OCI-LY1 (cell line): ENCODE measurements around the gene THAP8.
"Not testable (repeated sequence)": the region's sequence is repeated elsewhere in the genome, so short reads cannot be mapped to it uniquely, and the experiment has no call there.

ENCODE experiments used
- H2AFZ ChIP-seq: fragments of 200-600 bp; sonication (generic), shearing (Covaris generic); 2 replicates; pipeline ENCODE4 v1.6.0; 2014; ENCODE audit warnings: antibody characterized with exemption, mild to moderate bottlenecking, low read length
- H3F3A ChIP-seq: fragments of 200-600 bp; sonication (generic), shearing (Covaris generic); 2 replicates; pipeline ENCODE4 v1.6.0; 2014; ENCODE audit warnings: mild to moderate bottlenecking, antibody characterized with exemption, low read length, moderate library complexity; ENCODE audit not compliant: insufficient read depth
- H3K27ac ChIP-seq: fragments of 200-600 bp; sonication (generic); 2 replicates; pipeline ENCODE4 v1.5.1; 2014; ENCODE audit warnings: low read length, mixed run types, mild to moderate bottlenecking, low read depth; ENCODE audit not compliant: poor library complexity, severe bottlenecking
- H3K27me3 ChIP-seq: fragments of 200-600 bp; sonication (generic); 2 replicates; pipeline ENCODE4 v1.6.0; 2014; ENCODE audit warnings: antibody characterized with exemption, mild to moderate bottlenecking, low read length, moderate library complexity; ENCODE audit not compliant: insufficient read depth
- H3K36me3 ChIP-seq: fragments of 200-600 bp; sonication (generic); 2 replicates; pipeline ENCODE4 v1.6.1; 2014; ENCODE audit warnings: mild to moderate bottlenecking, antibody characterized with exemption, low read length, moderate library complexity, mixed read lengths; ENCODE audit not compliant: insufficient read depth
- H3K4me1 ChIP-seq: fragments of 200-600 bp; sonication (generic); 2 replicates; pipeline ENCODE4 v1.5.1; 2014; ENCODE audit warnings: mild to moderate bottlenecking, low read length, moderate library complexity; ENCODE audit not compliant: insufficient read depth, severe bottlenecking
- H3K4me2 ChIP-seq: fragments of 200-600 bp; sonication (generic), shearing (Covaris generic); 2 replicates; pipeline ENCODE4 v1.6.1; 2014; ENCODE audit warnings: low read length
- H3K4me3 ChIP-seq: fragments of 200-600 bp; sonication (generic); 2 replicates; pipeline ENCODE4 v1.5.1; 2014; ENCODE audit warnings: low read length, low read depth, mild to moderate bottlenecking, mixed read lengths; ENCODE audit not compliant: poor library complexity, severe bottlenecking
- H3K79me2 ChIP-seq: fragments of 200-600 bp; shearing (Covaris generic); 2 replicates; pipeline ENCODE4 v1.6.1; 2016; ENCODE audit warnings: mixed run types, low read length, mixed read lengths; ENCODE audit not compliant: insufficient read depth
- H3K9ac ChIP-seq: fragments of 200-600 bp; sonication (generic), shearing (Covaris generic); 2 replicates; pipeline ENCODE4 v1.6.1; 2014; ENCODE audit warnings: mild to moderate bottlenecking, low read length, mixed read lengths
- H3K9me2 ChIP-seq: fragments of 200-600 bp; sonication (generic), shearing (Covaris generic); 2 replicates; pipeline ENCODE4 v1.6.1; 2014; ENCODE audit warnings: low read depth, mild to moderate bottlenecking, low read length, mixed read lengths
- H3K9me3 ChIP-seq: fragments of 200-600 bp; shearing (Covaris generic); 2 replicates; pipeline ENCODE4 v1.6.1; 2014; ENCODE audit warnings: low read length, mixed read lengths
- H4K20me1 ChIP-seq: fragments of 200-600 bp; sonication (generic), shearing (Covaris generic); 2 replicates; pipeline ENCODE4 v1.6.0; 2016; ENCODE audit warnings: mild to moderate bottlenecking, low read length; ENCODE audit not compliant: insufficient read depth
- CTCF ChIP-seq: fragments of 200-600 bp; sonication (generic), shearing (Covaris generic); IDR thresholded peaks from 2 replicates; pipeline ENCODE4 v1.5.1; 2017; ENCODE audit warnings: mild to moderate bottlenecking, antibody characterized with exemption, low read length, moderate library complexity, mixed read lengths
- EZH2 ChIP-seq: fragments of 200-600 bp; sonication (generic), shearing (Covaris generic); IDR thresholded peaks from 2 replicates; pipeline ENCODE4 v1.8.0; 2017; ENCODE audit warnings: borderline replicate concordance, mixed run types, mild to moderate bottlenecking, antibody characterized with exemption, low read length, moderate library complexity, mixed read lengths

The THAP8 gene

GRCh38 chr19:36079389-36079945, 25.4 kb upstream of the THAP8 start:
- no peaks in the 10 kb centered on the region for H3K9me2 ChIP-seq
- H3F3A ChIP-seq = no peaks in the 10 kb centered on the region
- H3K36me3 ChIP-seq = peaks cover 83% of the 10 kb centered on the region
- TF ChIP-seq CTCF (no peak), EZH2 (no peak)
- H3K4me1 ChIP-seq = no peaks in the 10 kb centered on the region
- no peaks in the 10 kb centered on the region for H4K20me1 ChIP-seq
- H3K27ac ChIP-seq = no peak overlapping the region
- H3K79me2 ChIP-seq = no peaks in the 10 kb centered on the region
- H2AFZ ChIP-seq = no peak overlapping the region
- H3K9me3 ChIP-seq = no peaks in the 10 kb centered on the region
- no peak overlapping the region for H3K4me3 ChIP-seq
- H3K4me2 ChIP-seq = no peak overlapping the region
- no peaks in the 10 kb centered on the region for H3K27me3 ChIP-seq
- no peak overlapping the region for H3K9ac ChIP-seq

GRCh38 chr19:36073121-36073876, 19.2 kb upstream of the THAP8 start:
- Histone ChIP-seq H3K4me3 (no peak overlapping the region), H3K4me1 (no peaks in the 10 kb centered on the region), H3K36me3 (peaks cover 84% of the 10 kb centered on the region), H3K4me2 (no peak overlapping the region), H3K9me3 (no peaks in the 10 kb centered on the region), H3K27ac (no peak overlapping the region), H3K9ac (no peak overlapping the region), H4K20me1 (no peaks in the 10 kb centered on the region), H3K27me3 (no peaks in the 10 kb centered on the region), H2AFZ (no peak overlapping the region), H3F3A (no peaks in the 10 kb centered on the region), H3K9me2 (no peaks in the 10 kb centered on the region), H3K79me2 (no peaks in the 10 kb centered on the region)
- no peak for TF ChIP-seq CTCF
- TF ChIP-seq EZH2 = no peak

GRCh38 chr19:36072081-36072480, 18.0 kb upstream of the THAP8 start:
- Histone ChIP-seq H3K27me3 (no peaks in the 10 kb centered on the region), H3K79me2 (no peaks in the 10 kb centered on the region), H3K4me2 (no peak overlapping the region), H3K9me3 (no peaks in the 10 kb centered on the region), H3K4me1 (no peaks in the 10 kb centered on the region), H3F3A (no peaks in the 10 kb centered on the region), H2AFZ (no peak overlapping the region), H3K9ac (no peak overlapping the region), H3K27ac (no peak overlapping the region), H3K36me3 (peaks cover 82% of the 10 kb centered on the region), H3K4me3 (no peak overlapping the region), H4K20me1 (no peaks in the 10 kb centered on the region), H3K9me2 (no peaks in the 10 kb centered on the region)
- no peak for TF ChIP-seq CTCF
- TF ChIP-seq EZH2 = no peak

GRCh38 chr19:36068810-36069499, 14.9 kb upstream of the THAP8 start:
- not testable (repeated sequence) for H3K4me2 ChIP-seq, H3K27me3 ChIP-seq, H3K27ac ChIP-seq, H3K4me1 ChIP-seq, H3K9ac ChIP-seq, H3F3A ChIP-seq, H3K79me2 ChIP-seq, H3K9me2 ChIP-seq, H4K20me1 ChIP-seq, H3K9me3 ChIP-seq, H2AFZ ChIP-seq, H3K4me3 ChIP-seq
- peaks cover 81% of the 10 kb centered on the region for H3K36me3 ChIP-seq
